Measurements from ENCODE around the gene SNTG2. TPM values are rescaled to one million over a fixed set of nuclear protein-coding genes. Genes with fewer than 3 reads are reported as not detected.

SNTG2 gene
- total RNA-seq, 4 donors from 2014 or later, result 4.2 to 14.2 (median 9.2) TPM

DNA sequence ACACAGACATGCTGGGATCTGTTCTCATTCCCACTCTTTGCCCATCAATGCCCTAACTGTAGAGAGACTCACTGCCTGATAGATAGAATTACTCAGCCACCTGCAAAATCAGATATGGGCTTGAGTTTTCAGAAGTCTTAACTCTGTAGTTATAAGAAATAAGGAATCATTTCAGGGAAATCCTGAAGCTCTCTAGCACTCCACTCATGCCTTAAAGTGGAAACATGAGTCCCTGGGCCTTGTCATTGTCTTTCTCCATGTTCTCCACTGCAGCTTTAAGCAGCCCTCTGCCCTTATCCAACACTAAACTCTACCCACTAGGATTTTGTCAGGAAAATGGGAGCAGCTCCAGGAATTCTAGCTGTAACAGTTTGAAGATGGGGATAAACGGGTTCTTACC is 192.5 kb downstream of the SNTG2 start:
- Histone ChIP-seq H3K4me1 (no peaks in the 10 kb centered on the region), H3K27me3 (no peaks in the 10 kb centered on the region), H3K27ac (no peak overlapping the region), H3K36me3 (no peaks in the 10 kb centered on the region), H3K9me3 (no peaks in the 10 kb centered on the region), H3K4me3 (replicated peaks in 1 of 3) (no peak overlapping the region)
- intact Hi-C loops (cut with DNase I), result no loop called here
- TF ChIP-seq, protein P1, sequence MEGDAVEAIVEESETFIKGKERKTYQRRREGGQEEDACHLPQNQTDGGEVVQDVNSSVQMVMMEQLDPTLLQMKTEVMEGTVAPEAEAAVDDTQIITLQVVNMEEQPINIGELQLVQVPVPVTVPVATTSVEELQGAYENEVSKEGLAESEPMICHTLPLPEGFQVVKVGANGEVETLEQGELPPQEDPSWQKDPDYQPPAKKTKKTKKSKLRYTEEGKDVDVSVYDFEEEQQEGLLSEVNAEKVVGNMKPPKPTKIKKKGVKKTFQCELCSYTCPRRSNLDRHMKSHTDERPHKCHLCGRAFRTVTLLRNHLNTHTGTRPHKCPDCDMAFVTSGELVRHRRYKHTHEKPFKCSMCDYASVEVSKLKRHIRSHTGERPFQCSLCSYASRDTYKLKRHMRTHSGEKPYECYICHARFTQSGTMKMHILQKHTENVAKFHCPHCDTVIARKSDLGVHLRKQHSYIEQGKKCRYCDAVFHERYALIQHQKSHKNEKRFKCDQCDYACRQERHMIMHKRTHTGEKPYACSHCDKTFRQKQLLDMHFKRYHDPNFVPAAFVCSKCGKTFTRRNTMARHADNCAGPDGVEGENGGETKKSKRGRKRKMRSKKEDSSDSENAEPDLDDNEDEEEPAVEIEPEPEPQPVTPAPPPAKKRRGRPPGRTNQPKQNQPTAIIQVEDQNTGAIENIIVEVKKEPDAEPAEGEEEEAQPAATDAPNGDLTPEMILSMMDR (IDR thresholded peaks at IDR 0.05), result no peak
- no peak for TF ChIP-seq POLR2A (IDR thresholded peaks at IDR 0.05)
- 86 to 96% methylated on average over 1 of the region's 1 CpG for WGBS, 2 donors
- no peak for DNase-seq

DNA sequence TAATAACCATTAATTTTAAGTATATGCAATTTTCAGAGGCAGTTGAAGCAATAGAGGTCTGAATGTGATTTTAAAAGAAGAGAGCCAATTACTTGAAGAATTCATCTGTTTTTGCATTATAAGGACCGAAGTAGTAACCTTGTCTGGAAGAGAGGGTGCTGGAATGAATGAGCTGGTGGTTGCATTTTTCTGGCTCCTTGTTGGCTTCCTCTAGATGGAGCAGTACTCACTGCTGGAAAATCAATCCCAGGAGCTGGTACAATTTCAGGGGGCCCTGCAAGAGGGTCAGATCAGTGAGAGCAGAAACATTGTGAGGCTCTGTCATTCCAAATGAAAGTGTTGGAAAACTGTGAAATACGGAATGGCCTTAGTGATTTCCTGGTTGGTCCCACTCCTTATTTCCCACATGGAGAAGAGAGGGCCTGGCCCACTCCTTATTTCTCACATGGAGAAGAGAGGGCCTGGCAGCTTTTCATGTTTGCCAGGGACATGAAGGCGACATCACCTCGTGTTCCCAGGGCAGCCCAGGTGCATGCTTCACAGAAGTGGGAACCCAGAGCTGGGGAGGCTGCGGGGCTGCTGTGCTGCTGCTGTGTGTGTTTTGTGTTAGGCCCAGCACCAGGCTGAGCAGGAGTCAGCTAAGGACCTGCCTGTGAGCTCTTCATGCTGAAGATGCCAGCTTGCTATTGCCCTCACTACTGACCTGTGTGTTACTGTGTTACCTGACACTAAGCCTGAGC is 197.4 kb downstream of the SNTG2 start:
- no peak for TF ChIP-seq POLR2A (IDR thresholded peaks at IDR 0.05)
- TF ChIP-seq, protein P1 (IDR thresholded peaks at IDR 0.05), result no peak
- DNase-seq, result no peak
- H3K4me1 ChIP-seq, result no peaks in the 10 kb centered on the region
- WGBS, 2 donors, result 47 to 53% methylated on average over 5 of the region's 5 CpGs
- no peak overlapping the region for H3K4me3 ChIP-seq (replicated peaks in 1 of 3)
- H3K27ac ChIP-seq, result no peak overlapping the region
- intact Hi-C loops (cut with DNase I), result no loop called here
- no peaks in the 10 kb centered on the region for H3K36me3 ChIP-seq
- H3K27me3 ChIP-seq, result no peaks in the 10 kb centered on the region
- H3K9me3 ChIP-seq, result no peaks in the 10 kb centered on the region

DNA sequence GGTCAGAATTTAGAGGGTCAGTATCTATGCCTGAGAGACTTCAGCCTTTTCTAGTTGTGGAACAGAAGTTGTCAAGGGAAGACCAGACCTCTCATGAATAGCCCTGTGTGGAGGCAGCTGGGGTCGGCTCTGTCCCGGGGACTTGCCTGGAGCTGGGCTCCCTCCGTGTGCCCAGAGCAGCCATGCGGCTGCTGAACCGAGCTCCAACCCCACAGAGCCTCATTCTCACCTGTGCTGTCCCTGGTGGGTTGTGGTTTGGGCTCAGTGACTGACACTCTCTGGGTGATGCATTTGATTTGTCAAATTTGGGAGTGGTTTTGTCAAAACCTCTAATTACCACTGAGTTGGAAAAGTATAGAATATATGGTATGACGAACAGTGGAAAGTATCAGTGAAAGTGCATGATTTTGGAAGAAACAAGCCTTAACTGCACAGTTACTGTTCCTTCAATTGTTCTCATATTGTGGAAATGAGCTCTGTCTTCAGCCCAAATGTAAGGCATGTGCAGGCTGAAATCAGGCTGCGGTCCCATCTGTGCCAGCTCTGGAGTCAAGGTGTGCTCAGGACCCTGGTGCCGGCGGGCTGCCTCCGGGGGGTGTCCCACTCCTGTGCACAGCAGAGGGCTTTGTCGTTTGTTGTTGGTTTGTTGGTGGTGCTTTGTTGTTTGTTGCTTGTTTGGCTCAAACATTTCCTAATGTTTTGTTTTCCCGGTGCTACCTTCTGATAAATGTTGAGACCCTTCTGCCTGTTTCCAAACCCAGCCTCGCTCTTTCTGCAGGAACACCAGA is 200.3 kb downstream of the SNTG2 start:
- no peaks in the 10 kb centered on the region for H3K27me3 ChIP-seq

DNA sequence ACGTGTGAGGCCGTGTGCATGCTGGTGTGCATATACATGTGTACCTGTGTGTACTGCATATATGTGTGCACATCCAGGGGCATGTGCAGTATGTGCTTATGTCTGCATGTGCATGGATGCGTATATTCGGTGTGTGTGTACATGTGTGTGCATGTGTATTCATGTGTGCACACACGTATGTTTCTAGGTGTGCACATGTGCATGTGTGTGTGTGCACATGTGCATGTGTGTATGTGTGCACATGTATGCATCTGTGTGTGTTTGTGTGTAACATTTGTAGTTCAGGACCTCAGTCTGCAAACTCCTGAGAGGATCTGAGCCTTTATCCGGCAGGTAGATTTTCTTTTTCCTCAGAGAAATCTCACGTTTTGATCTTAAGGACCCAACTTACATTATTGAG is 201.7 kb downstream of the SNTG2 start:
- Histone ChIP-seq H3K4me3 (replicated peaks in 1 of 3) (no peak overlapping the region), H3K27ac (no peak overlapping the region), H3K4me1 (no peaks in the 10 kb centered on the region), H3K27me3 (no peaks in the 10 kb centered on the region), H3K9me3 (no peaks in the 10 kb centered on the region), H3K36me3 (no peaks in the 10 kb centered on the region)
- WGBS, 2 donors, result 81 to 83% methylated on average over 7 of the region's 7 CpGs
- no peak for DNase-seq
- intact Hi-C loops (cut with DNase I), result no loop called here
- no peak for TF ChIP-seq POLR2A (IDR thresholded peaks at IDR 0.05)
- TF ChIP-seq, protein P1 (IDR thresholded peaks at IDR 0.05), result no peak

More for the DNA sequence above, 200.3 kb downstream of the SNTG2 start:
- intact Hi-C loops (cut with DNase I), result no loop called here
- TF ChIP-seq, protein P1 (IDR thresholded peaks at IDR 0.05), result no peak
- WGBS, 2 donors, result 67 to 80% methylated on average over 10 to 12 of the region's 13 CpGs
- H3K4me3 ChIP-seq (replicated peaks in 1 of 3), result no peak overlapping the region
- H3K36me3 ChIP-seq, result no peaks in the 10 kb centered on the region
- no peaks in the 10 kb centered on the region for H3K4me1 ChIP-seq
- no peaks in the 10 kb centered on the region for H3K9me3 ChIP-seq
- no peak for DNase-seq
- H3K27ac ChIP-seq, result no peak overlapping the region

DNA sequence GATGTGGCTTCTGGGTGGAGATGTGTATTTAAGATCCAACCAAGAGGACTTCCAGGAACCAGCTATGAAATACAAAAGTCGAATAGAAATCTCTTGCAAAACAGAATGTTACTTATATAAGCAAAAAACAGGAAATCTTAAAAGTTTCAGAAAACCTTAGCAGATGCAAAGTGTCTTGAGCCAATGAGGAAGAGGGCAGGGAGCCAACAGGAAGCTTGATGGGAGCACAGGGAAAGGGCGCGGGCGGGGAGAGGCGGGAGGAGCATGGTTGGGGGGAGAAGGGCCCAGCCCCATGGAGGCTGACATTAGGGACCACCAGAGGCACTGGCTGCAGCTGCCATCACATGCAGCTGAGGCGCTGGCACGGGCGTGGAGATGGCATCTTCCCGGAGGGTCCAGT is 203.3 kb downstream of the SNTG2 start:
- H3K4me3 ChIP-seq (replicated peaks in 1 of 3), result no peak overlapping the region
- no peaks in the 10 kb centered on the region for H3K9me3 ChIP-seq
- no peaks in the 10 kb centered on the region for H3K27me3 ChIP-seq
- H3K27ac ChIP-seq, result no peak overlapping the region
- no peaks in the 10 kb centered on the region for H3K4me1 ChIP-seq
- peak in 1 of 2 donors; percentile 15 for DNase-seq
- WGBS, 2 donors, result 71 to 75% methylated on average over 9 of the region's 9 CpGs
- TF ChIP-seq POLR2A (IDR thresholded peaks at IDR 0.05), result no peak
- TF ChIP-seq, protein P1 (IDR thresholded peaks at IDR 0.05), result no peak
- intact Hi-C loops (cut with DNase I), result no loop called here
- no peaks in the 10 kb centered on the region for H3K36me3 ChIP-seq
